ENCODE measurements around the gene BLACAT1. TPM values are rescaled to one million over a fixed set of nuclear protein-coding genes. Genes with fewer than 3 reads are reported as not detected.
"Not testable (repeated sequence)": the region's sequence is repeated elsewhere in the genome, so short reads cannot be mapped to it uniquely, and the experiment has no call there.

BLACAT1 gene

GRCh38 chr1:205417870-205418635 is 37.8 kb downstream of the BLACAT1 start:
- no peak overlapping the region for H3K9ac ChIP-seq (ENCODE audit: low read depth, low read length)
- H3K27me3 ChIP-seq (ENCODE audit: control insufficient read depth, insufficient read depth, low read length): peaks cover 74% of the 10 kb centered on the region
- H3K4me3 ChIP-seq (ENCODE audit: low read length): no peak overlapping the region
- H3K36me3 ChIP-seq (ENCODE audit: insufficient read depth, low read length): no peaks in the 10 kb centered on the region
- H3K4me2 ChIP-seq (ENCODE audit: low read length): no peak overlapping the region
- H3K9me3 ChIP-seq (replicated peaks; ENCODE audit: low read length): no peaks in the 10 kb centered on the region
- no peaks in the 10 kb centered on the region for H3K4me1 ChIP-seq (ENCODE audit: control insufficient read depth, insufficient read depth, low read length)

GRCh38 chr1:205416322-205416721 is 39.5 kb downstream of the BLACAT1 start:
- no peak overlapping the region for H3K4me3 ChIP-seq (ENCODE audit: low read length)
- H3K36me3 ChIP-seq (ENCODE audit: insufficient read depth, low read length): no peaks in the 10 kb centered on the region
- peaks cover 72% of the 10 kb centered on the region for H3K27me3 ChIP-seq (ENCODE audit: control insufficient read depth, insufficient read depth, low read length)
- no peaks in the 10 kb centered on the region for H3K4me1 ChIP-seq (ENCODE audit: control insufficient read depth, insufficient read depth, low read length)
- no peak overlapping the region for H3K9ac ChIP-seq (ENCODE audit: low read depth, low read length)
- no peaks in the 10 kb centered on the region for H3K9me3 ChIP-seq (replicated peaks; ENCODE audit: low read length)
- no peak overlapping the region for H3K4me2 ChIP-seq (ENCODE audit: low read length)

- Histone ChIP-seq H3K4me2 (ENCODE audit: low read length) (no peak overlapping the region), H3K36me3 (ENCODE audit: insufficient read depth, low read length) (no peaks in the 10 kb centered on the region), H3K4me1 (ENCODE audit: control insufficient read depth, insufficient read depth, low read length) (no peaks in the 10 kb centered on the region), H3K27me3 (ENCODE audit: control insufficient read depth, insufficient read depth, low read length) (peaks cover 52% of the 10 kb centered on the region), H3K9me3 (replicated peaks; ENCODE audit: low read length) (no peaks in the 10 kb centered on the region), H3K9ac (ENCODE audit: low read depth, low read length) (no peak overlapping the region), H3K4me3 (ENCODE audit: low read length) (no peak overlapping the region)
Observed at GRCh38 chr1:205410581-205411298, 45.1 kb downstream of the BLACAT1 start.

- H3K36me3 ChIP-seq (ENCODE audit: insufficient read depth, low read length): no peaks in the 10 kb centered on the region
- no peak overlapping the region for H3K9ac ChIP-seq (ENCODE audit: low read depth, low read length)
- H3K4me1 ChIP-seq (ENCODE audit: control insufficient read depth, insufficient read depth, low read length): no peaks in the 10 kb centered on the region
- H3K4me2 ChIP-seq (ENCODE audit: low read length): no peak overlapping the region
- peaks cover 35% of the 10 kb centered on the region for H3K27me3 ChIP-seq (ENCODE audit: control insufficient read depth, insufficient read depth, low read length)
- no peaks in the 10 kb centered on the region for H3K9me3 ChIP-seq (replicated peaks; ENCODE audit: low read length)
- H3K4me3 ChIP-seq (ENCODE audit: low read length): no peak overlapping the region
Observed at GRCh38 chr1:205407970-205408369, 47.9 kb downstream of the BLACAT1 start.

GRCh38 chr1:205406252-205406651 is 49.6 kb downstream of the BLACAT1 start:
- H3K9me3 ChIP-seq (replicated peaks; ENCODE audit: low read length); H3K4me2 ChIP-seq (ENCODE audit: low read length); H3K36me3 ChIP-seq (ENCODE audit: insufficient read depth, low read length); H3K9ac ChIP-seq (ENCODE audit: low read depth, low read length); H3K4me3 ChIP-seq (ENCODE audit: low read length); H3K4me1 ChIP-seq (ENCODE audit: control insufficient read depth, insufficient read depth, low read length): not testable (repeated sequence)
- peaks cover 20% of the 10 kb centered on the region for H3K27me3 ChIP-seq (ENCODE audit: control insufficient read depth, insufficient read depth, low read length)

Small RNA genes lying within 50 kb of the gene (small RNA-seq; reads per million reads assigned to genes)
- not detected for gene MIR135B
